Prostate gland (tissue), 2 donors: ENCODE results near the gene GPRC5A.

Experiments used
- POLR2A ChIP-seq: fragments of 450-650 bp; IDR thresholded peaks from one replicate; pipeline ENCODE4 v1.6.1; 2016; ENCODE audit warnings: antibody characterized with exemption, mild to moderate bottlenecking
- POLR2AphosphoS5 ChIP-seq: sonication (generic); formaldehyde crosslinking; IDR thresholded peaks from one replicate; pipeline ENCODE4 v1.6.1; 2017; ENCODE audit warnings: antibody characterized with exemption
- TF ChIP-seq, protein P1 (sequence below), 4 experiments: fragments of 200-600 bp in 2 of 4; fragments of 450-650 bp in 2 of 4; sonication (generic) in 2 of 4; IDR thresholded peaks; 1 replicate in 3 of 4; 2 replicates in 1 of 4; pipeline ENCODE4 v1.5.1; 2016 to 2019; ENCODE audit warnings: antibody characterized with exemption in 4 of 4, mild to moderate bottlenecking in 2 of 4, moderate library complexity in 2 of 4

DNA sequence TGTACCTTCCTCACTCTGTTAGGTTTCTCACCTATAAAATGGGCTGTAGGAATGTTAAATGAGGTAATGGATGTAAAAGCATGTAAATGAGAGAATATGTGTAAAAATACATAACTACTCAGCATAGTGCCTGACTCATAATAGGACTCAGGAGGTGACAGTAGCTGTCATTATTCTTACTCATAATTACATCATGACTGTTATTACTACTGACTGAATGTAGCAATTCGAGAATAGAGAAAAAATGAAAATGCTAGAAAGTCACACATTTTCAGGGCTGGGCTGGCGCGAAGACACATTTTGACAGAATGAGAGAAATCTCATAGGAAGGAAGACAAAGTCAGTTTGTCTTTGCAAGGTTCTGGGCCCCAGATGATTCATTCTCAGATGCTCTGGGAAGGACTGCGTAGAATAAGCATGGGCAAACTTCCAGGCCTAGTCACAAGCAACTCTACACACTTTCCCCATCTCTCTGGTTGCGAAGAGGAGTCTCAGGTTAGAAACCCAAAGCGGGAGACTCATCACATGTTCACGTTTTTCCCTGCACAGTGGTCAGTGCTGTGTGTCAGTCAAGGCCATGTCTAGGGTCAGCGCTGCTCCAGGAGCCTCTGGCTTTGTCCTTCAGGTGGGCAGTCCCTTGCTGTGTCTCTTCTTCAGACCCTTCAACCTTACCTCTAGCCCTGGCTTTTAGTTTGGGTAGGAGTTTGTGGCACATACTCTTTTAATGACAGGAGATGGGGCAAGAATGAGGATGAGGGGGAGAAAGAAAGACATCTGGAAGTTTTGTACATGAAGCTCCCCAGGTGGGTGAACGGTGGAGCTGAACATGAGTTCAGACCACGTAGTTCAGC is 8.4 kb downstream of the GPRC5A start:
- TF ChIP-seq, protein P1, sequence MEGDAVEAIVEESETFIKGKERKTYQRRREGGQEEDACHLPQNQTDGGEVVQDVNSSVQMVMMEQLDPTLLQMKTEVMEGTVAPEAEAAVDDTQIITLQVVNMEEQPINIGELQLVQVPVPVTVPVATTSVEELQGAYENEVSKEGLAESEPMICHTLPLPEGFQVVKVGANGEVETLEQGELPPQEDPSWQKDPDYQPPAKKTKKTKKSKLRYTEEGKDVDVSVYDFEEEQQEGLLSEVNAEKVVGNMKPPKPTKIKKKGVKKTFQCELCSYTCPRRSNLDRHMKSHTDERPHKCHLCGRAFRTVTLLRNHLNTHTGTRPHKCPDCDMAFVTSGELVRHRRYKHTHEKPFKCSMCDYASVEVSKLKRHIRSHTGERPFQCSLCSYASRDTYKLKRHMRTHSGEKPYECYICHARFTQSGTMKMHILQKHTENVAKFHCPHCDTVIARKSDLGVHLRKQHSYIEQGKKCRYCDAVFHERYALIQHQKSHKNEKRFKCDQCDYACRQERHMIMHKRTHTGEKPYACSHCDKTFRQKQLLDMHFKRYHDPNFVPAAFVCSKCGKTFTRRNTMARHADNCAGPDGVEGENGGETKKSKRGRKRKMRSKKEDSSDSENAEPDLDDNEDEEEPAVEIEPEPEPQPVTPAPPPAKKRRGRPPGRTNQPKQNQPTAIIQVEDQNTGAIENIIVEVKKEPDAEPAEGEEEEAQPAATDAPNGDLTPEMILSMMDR (IDR thresholded peaks at IDR 0.05): no peak
- TF ChIP-seq POLR2A (no peak), POLR2AphosphoS5 (no peak)
